BLaER1 (cell line): ENCODE measurements around the gene CPSF4.
A peak's percentile ranks its signal among the peaks of the same experiment; 100 is the strongest.
"Not testable (repeated sequence)": the region's sequence is repeated elsewhere in the genome, so short reads cannot be mapped to it uniquely, and the experiment has no call there.

Experiments
- H3K27ac ChIP-seq: shearing (Covaris generic); formaldehyde crosslinking; 2 replicates; pipeline ENCODE4 v1.8.1; 2022
- H3K27me3 ChIP-seq: shearing (Covaris generic); formaldehyde crosslinking; 2 replicates; pipeline ENCODE4 v1.8.1; 2022
- H3K36me3 ChIP-seq: shearing (Covaris generic); formaldehyde crosslinking; 2 replicates; pipeline ENCODE4 v1.8.1; 2022
- H3K4me1 ChIP-seq: shearing (Covaris generic); formaldehyde crosslinking; 2 replicates; pipeline ENCODE4 v1.8.1; 2022
- H3K4me2 ChIP-seq: shearing (Covaris generic); formaldehyde crosslinking; 2 replicates; pipeline ENCODE4 v1.8.1; 2022
- H3K4me3 ChIP-seq: shearing (Covaris generic); formaldehyde crosslinking; 2 replicates; pipeline ENCODE4 v1.8.1; 2022
- H3K9ac ChIP-seq: shearing (Covaris generic); formaldehyde crosslinking; 2 replicates; pipeline ENCODE4 v1.8.1; 2022
- H3K9me3 ChIP-seq: shearing (Covaris generic); formaldehyde crosslinking; 2 replicates; pipeline ENCODE4 v1.8.1; 2022
- H4K20me1 ChIP-seq: shearing (Covaris generic); formaldehyde crosslinking; 2 replicates; pipeline ENCODE4 v1.8.1; 2022
- Cebpa-rat ChIP-seq: shearing (Covaris generic); IDR thresholded peaks from 2 replicates; pipeline ENCODE4 v1.8.1; 2022

The CPSF4 gene

GRCh38 chr7:99499721-99500636 is 61.2 kb downstream of the CPSF4 start, which contains the start of gene ZNF394:
Gene ZNF394, minus strand, starts transcription at chr7:99500281. Its CDS starts 188 bp downstream, at chr7:99500093.
- no peak for TF ChIP-seq Cebpa-rat
- peak within 1 kb of the TSS; percentile 87 for H3K9ac ChIP-seq
- peaks cover 23% of the 10 kb centered on the region for H3K9me3 ChIP-seq
- H3K27ac ChIP-seq: peak within 1 kb of the TSS; percentile 88
- H3K36me3 ChIP-seq: peaks cover 37% of the 10 kb centered on the region
- no peaks in the 10 kb centered on the region for H3K27me3 ChIP-seq
- peak within 1 kb of the TSS; percentile 99 for H3K4me2 ChIP-seq
- H4K20me1 ChIP-seq: peaks cover 30% of the 10 kb centered on the region
- peaks cover 25% of the 10 kb centered on the region for H3K4me1 ChIP-seq
- peak within 1 kb of the TSS; percentile 89 for H3K4me3 ChIP-seq

GRCh38 chr7:99500637-99501009 is 61.9 kb downstream of the CPSF4 start:
- TF ChIP-seq Cebpa-rat: no peak
- peaks cover 31% of the 10 kb centered on the region for H3K36me3 ChIP-seq

GRCh38 chr7:99501236-99501635 is 62.5 kb downstream of the CPSF4 start:
- H3K4me1 ChIP-seq: peaks cover 34% of the 10 kb centered on the region
- H3K4me2 ChIP-seq: peak overlapping the region; percentile 99; the same call in 1 of the 2 replicates
- H3K27ac ChIP-seq, H3K9ac ChIP-seq, H3K27me3 ChIP-seq, H3K4me3 ChIP-seq: not testable (repeated sequence)
- peaks cover 34% of the 10 kb centered on the region for H4K20me1 ChIP-seq
- H3K9me3 ChIP-seq: peaks cover 11% of the 10 kb centered on the region
- H3K36me3 ChIP-seq: peaks cover 25% of the 10 kb centered on the region

More at GRCh38 chr7:99500637-99501009, 61.9 kb downstream of the CPSF4 start:
- Histone ChIP-seq H3K4me3 (peak overlapping the region; percentile 89), H3K27ac (peak overlapping the region; percentile 88), H3K9ac (peak overlapping the region; percentile 87), H3K27me3 (no peaks in the 10 kb centered on the region), H3K4me1 (peaks cover 27% of the 10 kb centered on the region), H3K9me3 (peaks cover 17% of the 10 kb centered on the region), H3K4me2 (peak overlapping the region; percentile 99), H4K20me1 (peaks cover 30% of the 10 kb centered on the region)

GRCh38 chr7:99504281-99504602 is 65.5 kb downstream of the CPSF4 start:
- Histone ChIP-seq H3K9ac (peak overlapping the region; percentile 87; the same call in 1 of the 2 replicates), H3K4me3 (peak overlapping the region; percentile 82), H3K9me3 (no peaks in the 10 kb centered on the region), H4K20me1 (peaks cover 13% of the 10 kb centered on the region), H3K27ac (peak overlapping the region; percentile 85), H3K4me2 (peak overlapping the region; percentile 78), H3K4me1 (peaks cover 34% of the 10 kb centered on the region), H3K27me3 (no peaks in the 10 kb centered on the region), H3K36me3 (peaks cover 8% of the 10 kb centered on the region)
- no peak for TF ChIP-seq Cebpa-rat

GRCh38 chr7:99504603-99505323 is 66.0 kb downstream of the CPSF4 start, which contains the start of gene ZKSCAN5:
Gene ZKSCAN5, plus strand, starts transcription at chr7:99504662. Its CDS starts 1,383 bp downstream, at chr7:99506045.
- Histone ChIP-seq H3K27me3 (no peaks in the 10 kb centered on the region), H3K4me1 (peaks cover 34% of the 10 kb centered on the region), H3K9ac (peak within 1 kb of the TSS; percentile 87), H4K20me1 (peaks cover 7% of the 10 kb centered on the region), H3K4me2 (peak within 1 kb of the TSS; percentile 86), H3K9me3 (no peaks in the 10 kb centered on the region), H3K27ac (peak within 1 kb of the TSS; percentile 85), H3K4me3 (peak within 1 kb of the TSS; percentile 82), H3K36me3 (peaks cover 13% of the 10 kb centered on the region)
- TF ChIP-seq Cebpa-rat: no peak

- peaks cover 34% of the 10 kb centered on the region for H3K4me1 ChIP-seq
Measured at GRCh38 chr7:99505324-99505662, 66.5 kb downstream of the CPSF4 start.

More at GRCh38 chr7:99505324-99505662, 66.5 kb downstream of the CPSF4 start:
- Histone ChIP-seq H3K4me3 (peak overlapping the region; percentile 82), H3K9me3 (no peaks in the 10 kb centered on the region), H4K20me1 (peaks cover 5% of the 10 kb centered on the region; the same call in 1 of the 2 replicates), H3K27me3 (no peaks in the 10 kb centered on the region), H3K36me3 (peaks cover 17% of the 10 kb centered on the region), H3K4me2 (peak overlapping the region; percentile 86), H3K27ac (peak overlapping the region; percentile 85), H3K9ac (peak overlapping the region; percentile 87)
- TF ChIP-seq Cebpa-rat: no peak
